K562 (cell line): ENCODE measurements around the gene ASCC3. TPM values are rescaled to one million over a fixed set of nuclear protein-coding genes. Genes with fewer than 3 reads are reported as not detected.

ENCODE experiments used
- ATAC-seq: fragments of 200-7000 bp; cut with Tn5 transposase; 3 replicates; pipeline ENCODE4 v1.9.1; 2020; ENCODE audit warnings: moderate library complexity
- BruUV-seq: library from RNA; stranded (reverse); fragments of 400-500 nt; replicated peaks from 2 replicates; lab custom pipeline; 2021; lab: Mats Ljungman, UMichigan
- CTCF ChIA-PET: fragments of 300-600 bp; formaldehyde crosslinking; extraction: SDS; loops from one replicate; lab custom pipeline; 2021; ENCODE audit warnings: low intra/inter-chr PET ratio; lab: Yijun Ruan, JAX
- POLR2A ChIA-PET: fragments of 300-600, 350-650 bp; sonication (Branson Sonifier 250); formaldehyde crosslinking; extraction: SDS; loops from one replicate; lab custom pipeline; 2021; ENCODE audit warnings: antibody characterized with exemption, inconsistent platforms; lab: Yijun Ruan, JAX
- DNase-seq, 4 experiments: peaks; one replicate each; pipeline versions ENCODE4 v3.0.0 to v3.0.0-alpha.2; 2011 to 2018; ENCODE audit warnings: low spot score in 3 of 4, mixed read lengths in 3 of 4; ENCODE audit errors: extremely low read depth in 1 of 4
- FAIRE-seq: peaks from 2 replicates; lab custom pipeline; 2011; peaks lifted over from hg19 to GRCh38; lab: Jason Lieb, UNC
- H2AFZ ChIP-seq: 2 replicates; pipeline ENCODE4 v1.6.0; 2011; ENCODE audit warnings: low read depth, low read length, control low read depth, inconsistent platforms
- H3K27ac ChIP-seq: fragments of 200-600 bp; 3 replicates; pipeline ENCODE4 v1.8.0; 2011; ENCODE audit warnings: low read depth, mild to moderate bottlenecking, control low read depth, inconsistent platforms, low read length, moderate library complexity, mixed read lengths; ENCODE audit errors: extremely low read depth
- H3K27me3 ChIP-seq, 2 experiments: fragments of 300-600 bp in 1 of 2; 2 replicates in 1 of 2; 3 replicates in 1 of 2; pipeline versions ENCODE4 v1.6.0 to v1.8.0; 2011; ENCODE audit warnings: inconsistent platforms in 2 of 2, low read length in 2 of 2, mild to moderate bottlenecking in 1 of 2, mixed read lengths in 1 of 2, moderate library complexity in 1 of 2; ENCODE audit not compliant: control insufficient read depth in 2 of 2, insufficient read depth in 2 of 2
- H3K36me3 ChIP-seq: fragments of 300-600 bp; 3 replicates; pipeline ENCODE4 v1.8.0; 2011; ENCODE audit warnings: mild to moderate bottlenecking, low read length, inconsistent platforms; ENCODE audit not compliant: control insufficient read depth, insufficient read depth
- H3K4me1 ChIP-seq, 2 experiments: fragments of 200-600 bp in 1 of 2; replicated peaks in 1 of 2; 2 replicates in 1 of 2; 3 replicates in 1 of 2; pipeline versions ENCODE4 v1.5.1 to v1.8.0; 2011; ENCODE audit warnings: inconsistent platforms in 2 of 2, low read length in 2 of 2, mild to moderate bottlenecking in 1 of 2, mixed read lengths in 1 of 2, moderate library complexity in 1 of 2; ENCODE audit not compliant: control insufficient read depth in 2 of 2, insufficient read depth in 2 of 2
- H3K4me2 ChIP-seq: 2 replicates; pipeline ENCODE4 v1.6.1; 2011; ENCODE audit warnings: low read length, control low read depth, inconsistent platforms, mixed read lengths; ENCODE audit not compliant: insufficient read depth
- H3K4me3 ChIP-seq: fragments of 200-600 bp; sonication (generic), shearing (Covaris generic); 2 replicates; pipeline ENCODE4 v1.5.1; 2016; ENCODE audit warnings: control low read depth, inconsistent platforms
- H3K79me2 ChIP-seq: fragments of 200-600 bp; 3 replicates; pipeline ENCODE4 v1.8.0; 2011; ENCODE audit warnings: low read length, inconsistent platforms; ENCODE audit not compliant: control insufficient read depth, insufficient read depth
- H3K9ac ChIP-seq, 2 experiments: 2 replicates each; pipeline versions ENCODE4 v1.6.0 to v1.6.1; 2011; ENCODE audit warnings: low read depth in 2 of 2, low read length in 2 of 2, control low read depth in 1 of 2, inconsistent platforms in 1 of 2, mild to moderate bottlenecking in 1 of 2, mixed read lengths in 1 of 2; ENCODE audit not compliant: insufficient read depth in 1 of 2
- H3K9me1 ChIP-seq: one replicate; pipeline ENCODE4 v1.6.0; 2011; ENCODE audit warnings: inconsistent platforms, mild to moderate bottlenecking, low read length, moderate library complexity; ENCODE audit not compliant: control insufficient read depth, insufficient read depth
- H3K9me3 ChIP-seq: replicated peaks from 2 replicates; pipeline ENCODE4 v1.5.1; 2011; ENCODE audit warnings: low read depth, low read length, inconsistent platforms; ENCODE audit not compliant: control insufficient read depth, insufficient read depth
- H4K20me1 ChIP-seq: replicated peaks from 2 replicates; pipeline ENCODE4 v1.6.1; 2011; ENCODE audit warnings: low read length, inconsistent platforms, mixed read lengths; ENCODE audit not compliant: control insufficient read depth, insufficient read depth
- CHD2 ChIP-seq: IDR thresholded peaks from 2 replicates; pipeline ENCODE4 v1.6.1; 2011; ENCODE audit warnings: low read depth, low read length
- HNRNPUL1 ChIP-seq: fragments of 200-400 bp; formaldehyde crosslinking; IDR thresholded peaks from 2 replicates; pipeline ENCODE4 v1.6.1; 2017; ENCODE audit warnings: low read length
- MTA3 ChIP-seq: fragments of 450-650 bp; formaldehyde crosslinking; IDR thresholded peaks from 2 replicates; pipeline ENCODE4 v1.6.1; 2017; ENCODE audit warnings: mild to moderate bottlenecking, borderline replicate concordance
- RAD21 ChIP-seq, 2 experiments: fragments of 250-450 bp in 1 of 2; fragments of 450-650 bp in 1 of 2; sonication (Bioruptor Pico) in 1 of 2; formaldehyde crosslinking in 1 of 2; IDR thresholded peaks in 1 of 2; conservative IDR thresholded peaks in 1 of 2; 2 replicates each; pipeline versions ENCODE4 v1.4.0 to v1.8.0; 2020 to 2022; ENCODE audit warnings: mild to moderate bottlenecking in 2 of 2, moderate library complexity in 1 of 2
- SMC3 ChIP-seq: conservative IDR thresholded peaks from 2 replicates; pipeline ENCODE4 v1.6.1; 2011; ENCODE audit warnings: low read depth, low read length, improper control_type of control experiment; ENCODE audit not compliant: insufficient read depth
- ZNF75A ChIP-seq: fragments of 450-650 bp; formaldehyde crosslinking; IDR thresholded peaks from 2 replicates; pipeline ENCODE4 v1.4.0; 2020; ENCODE audit warnings: mild to moderate bottlenecking
- in situ Hi-C: fragments of 300-500 bp; cut with MboI; formaldehyde crosslinking; loops from 4 replicates; pipeline ENCODE4 v1.15.0; 2018; ENCODE audit warnings: inconsistent platforms, mixed read lengths
- intact Hi-C: fragments of 100-400 bp; cut with micrococcal nuclease; formaldehyde crosslinking; loops from 2 replicates; pipeline ENCODE4 v1.14.2; 2022
- polyA plus RNA-seq, 8 experiments: library from polyadenylated mRNA; depleted of rRNA in 4 of 8; stranded (reverse) in 5 of 8; unstranded in 3 of 8; fragments of >200 nt; fragmentation: Nextera tagmentation in 2 of 8; fragmentation: Illumina TruSeq in 1 of 8; extraction: Ambion mirVana in 2 of 8; extraction: Trizol in 1 of 8; gene quantifications; 2 replicates each; pipeline versions ENCODE4 v1.2.1 to v1.2.3, GENCODE V29; 2011 to 2014; ENCODE audit warnings: inconsistent platforms in 1 of 8, missing spikeins in 1 of 8
- total RNA-seq, 7 experiments: library from RNA; depleted of rRNA in 6 of 7; stranded (reverse); fragments of >200 nt in 6 of 7; fragmentation: Illumina TruSeq in 2 of 7; extraction: Trizol in 2 of 7; gene quantifications; 2 replicates each; pipeline versions ENCODE4 v1.2.1 to v1.2.3, GENCODE V29; 2011 to 2021; ENCODE audit warnings: low replicate concordance in 1 of 7
- TF ChIP-seq, protein P1 (sequence below): fragments of 450-650 bp; formaldehyde crosslinking; IDR thresholded peaks from 2 replicates; pipeline ENCODE4 v1.4.0; 2020; ENCODE audit warnings: mild to moderate bottlenecking, moderate library complexity
- TF ChIP-seq, protein P2 (sequence below), 3 experiments: IDR thresholded peaks in 2 of 3; conservative IDR thresholded peaks in 1 of 3; 2 replicates each; pipeline ENCODE4 v1.5.1; 2011 to 2012; ENCODE audit warnings: low read length in 3 of 3, mild to moderate bottlenecking in 3 of 3, control low read depth in 2 of 3, improper control_type of control experiment in 1 of 3, inconsistent platforms in 1 of 3, low read depth in 1 of 3, mixed read lengths in 1 of 3, moderate library complexity in 1 of 3; ENCODE audit not compliant: insufficient read depth in 2 of 3
- TF ChIP-seq, protein P3 (sequence below): IDR thresholded peaks from 2 replicates; pipeline ENCODE4 v1.6.1; 2012; ENCODE audit warnings: low read depth, low read length, improper control_type of control experiment, borderline replicate concordance

The ASCC3 gene
- total and polyA plus RNA-seq, 9 of the 15 experiments (the other 6 are each of a cell fraction or from before 2014, with no cell fraction given) = 16.1 to 56.1 (median 33.9) TPM

DNA sequence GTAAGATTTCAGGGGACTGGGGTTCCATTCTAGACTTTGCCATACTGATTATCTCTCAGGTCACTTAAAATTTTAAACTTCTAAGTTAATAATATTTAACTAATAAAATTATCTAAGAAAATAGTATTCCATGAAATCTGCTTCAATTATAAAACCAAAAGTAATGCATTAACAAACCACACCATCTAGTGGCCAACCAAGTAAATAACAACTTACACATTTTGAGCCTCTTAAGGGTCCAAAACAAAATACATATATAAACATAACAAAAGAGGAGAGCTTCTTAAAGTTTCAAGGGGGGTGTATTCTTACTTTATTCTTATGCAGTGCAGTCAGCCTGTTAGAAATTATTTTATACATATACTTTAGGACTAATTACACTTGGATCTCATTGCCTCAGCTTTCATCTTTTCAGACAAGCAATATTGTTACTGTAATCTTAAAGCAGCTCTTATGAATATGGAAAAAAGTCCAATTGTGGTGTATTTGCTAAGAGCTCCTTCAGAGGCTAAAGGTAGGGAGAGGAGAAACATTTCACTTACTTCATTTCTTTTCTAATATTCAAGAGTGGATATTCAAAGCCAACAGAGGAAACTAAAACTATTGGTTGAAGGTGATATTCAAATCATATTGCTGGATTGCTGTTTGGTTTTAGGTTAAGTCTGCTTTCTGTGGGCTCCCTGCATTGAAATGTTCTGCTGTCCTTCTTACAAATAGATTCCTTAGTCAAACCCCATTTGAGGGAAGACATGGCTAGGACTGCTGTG lies 216.7 kb downstream of the ASCC3 start:
- Histone ChIP-seq H3K79me2 (no peaks in the 10 kb centered on the region), H3K4me1 (no peaks in the 10 kb centered on the region), H3K4me3 (no peak overlapping the region), H3K9ac (no peak overlapping the region), H3K9me1 (no peaks in the 10 kb centered on the region), H2AFZ (no peak overlapping the region), H4K20me1 (no peaks in the 10 kb centered on the region), H3K4me2 (no peak overlapping the region), H3K36me3 (peaks cover 5% of the 10 kb centered on the region; the same call in 2 of the 3 replicates), H3K27me3 (no peaks in the 10 kb centered on the region), H3K27ac (no peak overlapping the region), H3K9me3 (no peaks in the 10 kb centered on the region)
- ATAC-seq = peak; percentile 62
- CTCF ChIA-PET = interaction anchor here (1.0 to 1.6 kb wide), 4 partner anchors 548 to 1197 kb away, joined by 4 to 8 read pairs (median 4); no protein-coding TSS in a partner anchor
- no peak for TF ChIP-seq CHD2
- TF ChIP-seq, protein P1, sequence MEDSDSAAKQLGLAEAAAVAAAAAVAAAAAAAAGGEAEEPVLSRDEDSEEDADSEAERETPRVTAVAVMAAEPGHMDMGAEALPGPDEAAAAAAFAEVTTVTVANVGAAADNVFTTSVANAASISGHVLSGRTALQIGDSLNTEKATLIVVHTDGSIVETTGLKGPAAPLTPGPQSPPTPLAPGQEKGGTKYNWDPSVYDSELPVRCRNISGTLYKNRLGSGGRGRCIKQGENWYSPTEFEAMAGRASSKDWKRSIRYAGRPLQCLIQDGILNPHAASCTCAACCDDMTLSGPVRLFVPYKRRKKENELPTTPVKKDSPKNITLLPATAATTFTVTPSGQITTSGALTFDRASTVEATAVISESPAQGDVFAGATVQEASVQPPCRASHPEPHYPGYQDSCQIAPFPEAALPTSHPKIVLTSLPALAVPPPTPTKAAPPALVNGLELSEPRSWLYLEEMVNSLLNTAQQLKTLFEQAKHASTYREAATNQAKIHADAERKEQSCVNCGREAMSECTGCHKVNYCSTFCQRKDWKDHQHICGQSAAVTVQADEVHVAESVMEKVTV (CRISPR knock-in tag) = 0 out of 2 replicates have a peak, but pooled peaks have one; percentile 11
- TF ChIP-seq SMC3 = 0 out of 2 replicates have a peak, but pooled peaks have one; percentile 13
- no peak for TF ChIP-seq HNRNPUL1
- TF ChIP-seq, protein P2, sequence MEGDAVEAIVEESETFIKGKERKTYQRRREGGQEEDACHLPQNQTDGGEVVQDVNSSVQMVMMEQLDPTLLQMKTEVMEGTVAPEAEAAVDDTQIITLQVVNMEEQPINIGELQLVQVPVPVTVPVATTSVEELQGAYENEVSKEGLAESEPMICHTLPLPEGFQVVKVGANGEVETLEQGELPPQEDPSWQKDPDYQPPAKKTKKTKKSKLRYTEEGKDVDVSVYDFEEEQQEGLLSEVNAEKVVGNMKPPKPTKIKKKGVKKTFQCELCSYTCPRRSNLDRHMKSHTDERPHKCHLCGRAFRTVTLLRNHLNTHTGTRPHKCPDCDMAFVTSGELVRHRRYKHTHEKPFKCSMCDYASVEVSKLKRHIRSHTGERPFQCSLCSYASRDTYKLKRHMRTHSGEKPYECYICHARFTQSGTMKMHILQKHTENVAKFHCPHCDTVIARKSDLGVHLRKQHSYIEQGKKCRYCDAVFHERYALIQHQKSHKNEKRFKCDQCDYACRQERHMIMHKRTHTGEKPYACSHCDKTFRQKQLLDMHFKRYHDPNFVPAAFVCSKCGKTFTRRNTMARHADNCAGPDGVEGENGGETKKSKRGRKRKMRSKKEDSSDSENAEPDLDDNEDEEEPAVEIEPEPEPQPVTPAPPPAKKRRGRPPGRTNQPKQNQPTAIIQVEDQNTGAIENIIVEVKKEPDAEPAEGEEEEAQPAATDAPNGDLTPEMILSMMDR (IDR thresholded peaks at IDR 0.05 in 2 of 3, conservative IDR thresholded peaks at IDR 0.05 in 1 of 3; ENCODE audit: insufficient read depth in 2 of 3, low read depth in 1 of 3, low read length in 3 of 3) = peak in 2 of 3 experiments; percentile 29 to 65; a peak in 3 of 6 replicates
- TF ChIP-seq ZNF75A (CRISPR knock-in tag) = no peak
- TF ChIP-seq MTA3 = no peak
- TF ChIP-seq, protein P3, sequence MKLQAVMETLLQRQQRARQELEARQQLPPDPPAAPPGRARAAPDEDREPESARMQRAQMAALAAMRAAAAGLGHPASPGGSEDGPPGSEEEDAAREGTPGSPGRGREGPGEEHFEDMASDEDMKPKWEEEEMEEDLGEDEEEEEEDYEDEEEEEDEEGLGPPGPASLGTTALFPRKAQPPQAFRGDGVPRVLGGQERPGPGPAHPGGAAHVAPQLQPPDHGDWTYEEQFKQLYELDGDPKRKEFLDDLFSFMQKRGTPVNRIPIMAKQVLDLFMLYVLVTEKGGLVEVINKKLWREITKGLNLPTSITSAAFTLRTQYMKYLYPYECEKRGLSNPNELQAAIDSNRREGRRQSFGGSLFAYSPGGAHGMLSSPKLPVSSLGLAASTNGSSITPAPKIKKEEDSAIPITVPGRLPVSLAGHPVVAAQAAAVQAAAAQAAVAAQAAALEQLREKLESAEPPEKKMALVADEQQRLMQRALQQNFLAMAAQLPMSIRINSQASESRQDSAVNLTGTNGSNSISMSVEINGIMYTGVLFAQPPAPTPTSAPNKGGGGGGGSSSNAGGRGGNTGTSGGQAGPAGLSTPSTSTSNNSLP = peak; percentile 70; the same call in 1 of the 2 replicates
- peak; percentile 41 to 50 for TF ChIP-seq RAD21 (CRISPR knock-in tag; conservative IDR thresholded peaks at IDR 0.05 in 1 of 2, IDR thresholded peaks at IDR 0.05 in 1 of 2)
- in situ Hi-C loops (loop anchor here (10.0 kb wide), 2 partner anchors 180 to 550 kb away; no protein-coding TSS in a partner anchor), intact Hi-C loops (loop anchor here (2.0 to 5.0 kb wide), 4 partner anchors 182 to 797 kb away; no protein-coding TSS in a partner anchor)
- peak; percentile 8 to 31 (median 20) for DNase-seq
- POLR2A ChIA-PET = no interaction called here
- no TSS peak for BruUV-seq
- FAIRE-seq = peak; percentile 44
